Right ventricle myocardium superior (tissue), 1 donor: ENCODE data around the gene TRPM7. TPM values are rescaled to one million over a fixed set of nuclear protein-coding genes. Genes with fewer than 3 reads are reported as not detected.
"Not testable (repeated sequence)": the region's sequence is repeated elsewhere in the genome, so short reads cannot be mapped to it uniquely, and the experiment has no call there.

Experiments used
- ATAC-seq: fragments of 200-7000 bp; cut with Tn5 transposase; one replicate; pipeline ENCODE4 v1.9.1; 2020; ENCODE audit warnings: mild to moderate bottlenecking; ENCODE audit not compliant: poor library complexity
- DNase-seq: peaks from one replicate; pipeline ENCODE4 v3.0.0-alpha.2; 2020
- intact Hi-C: fragments of 100-400 bp; cut with DNase I; formaldehyde crosslinking; loops from one replicate; pipeline ENCODE4 v1.11.2; 2022
- total RNA-seq: library from RNA; stranded (reverse); fragmentation: NEBNext Ultra II Directional; extraction: Animal tissue kit (Norgen Biotek cat#: 25700); gene quantifications from one replicate; pipeline ENCODE4 v1.2.1, GENCODE V29; 2021
- donor health status: DM: no; HTN: yes; CAD: no; lungs with severe emphysema.

The TRPM7 gene
- total RNA-seq, 1 donor from 2014 or later, result 27.9 TPM

DNA sequence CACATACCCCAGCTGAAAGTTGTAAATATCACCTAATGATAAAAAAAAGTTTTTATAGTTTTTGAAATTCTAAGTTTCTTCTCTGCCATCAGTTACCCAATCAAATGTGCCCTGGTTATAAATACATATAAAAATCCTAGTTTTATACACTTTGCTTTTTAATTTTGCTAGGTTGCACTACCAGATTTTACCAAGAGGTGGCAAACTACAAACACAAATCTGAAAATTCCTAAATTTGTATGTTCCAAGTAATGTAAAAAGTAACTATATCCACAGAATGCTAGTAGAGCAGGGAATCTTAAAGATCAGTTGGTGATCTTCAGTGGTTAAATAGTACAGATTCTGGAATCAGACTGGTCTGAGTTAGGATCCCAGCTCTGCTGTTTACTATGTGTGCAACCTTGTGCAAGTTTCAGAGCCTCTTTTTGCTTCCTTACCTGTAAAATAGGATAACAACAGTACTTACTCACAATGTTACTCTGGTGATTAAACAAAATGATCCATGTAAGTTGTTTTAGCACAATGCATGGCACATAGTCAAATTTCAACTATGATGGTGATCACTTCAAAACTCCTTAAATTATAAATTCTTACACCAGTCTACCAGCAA lies 11.0 kb downstream of the TRPM7 start:
- ATAC-seq (no peak), DNase-seq (no peak)
- intact Hi-C loops, result no loop called here

DNA sequence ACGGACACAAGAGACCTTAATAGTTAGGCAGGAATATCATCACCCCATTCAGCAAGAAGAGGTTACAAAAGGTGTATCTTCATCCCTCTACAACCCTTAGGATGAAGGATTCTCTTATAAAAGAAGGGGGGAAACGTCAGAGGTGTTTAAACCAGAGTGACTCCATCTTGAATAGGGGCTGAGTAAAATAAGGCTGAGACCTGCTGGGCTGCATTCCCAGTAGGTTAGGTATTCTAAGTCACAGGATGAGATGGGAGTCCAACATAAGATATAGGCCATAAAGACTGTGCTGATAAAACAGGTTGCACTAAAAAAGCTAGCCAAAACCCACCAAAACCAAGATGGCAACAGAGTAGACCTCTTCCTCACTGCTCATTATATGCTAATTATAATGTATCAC lies 16.5 kb downstream of the TRPM7 start:
- no peak for DNase-seq
- intact Hi-C loops, result no loop called here
- no peak for ATAC-seq

DNA sequence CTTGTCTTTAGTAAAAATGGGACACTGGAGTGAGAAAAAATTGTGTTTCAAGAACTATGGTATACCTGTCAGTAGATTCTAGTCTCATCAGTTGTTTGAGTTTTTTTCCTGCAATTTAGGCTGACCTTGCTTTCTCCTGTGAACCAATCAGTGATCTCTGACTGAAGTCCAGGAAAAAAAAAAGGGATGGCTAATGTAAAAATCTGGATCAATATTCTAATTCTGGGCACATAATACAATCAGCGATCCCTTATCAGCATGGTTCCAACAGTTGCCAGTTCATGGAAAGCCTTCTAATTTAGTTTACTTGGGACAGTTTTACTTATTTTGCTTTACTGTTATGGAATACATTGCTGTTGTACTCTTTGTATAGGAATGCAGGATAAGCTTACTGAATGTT lies 17.0 kb downstream of the TRPM7 start:
- intact Hi-C loops, result no loop called here
- ATAC-seq, result no peak
- DNase-seq, result no peak

DNA sequence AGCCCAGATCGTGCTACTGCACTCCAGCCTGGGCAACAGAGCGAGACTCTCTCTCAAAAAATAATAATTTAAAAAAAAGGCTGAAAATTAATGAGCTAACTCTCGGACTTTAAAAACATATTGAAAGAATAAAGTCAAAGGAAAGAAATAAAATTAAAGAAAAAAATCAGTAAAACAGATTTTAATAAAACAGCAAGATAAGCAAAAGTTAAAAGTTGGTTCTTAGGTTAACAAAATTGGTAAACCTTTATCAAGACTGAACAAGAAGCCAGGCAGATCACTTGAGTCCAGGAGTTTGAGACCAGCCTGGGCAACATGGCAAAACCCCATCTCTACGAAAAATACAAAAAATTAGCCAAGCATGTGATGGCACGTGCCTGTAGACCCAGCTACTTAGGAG lies 20.7 kb downstream of the TRPM7 start:
- intact Hi-C loops, result no loop called here
- ATAC-seq, result no peak
- no peak for DNase-seq

DNA sequence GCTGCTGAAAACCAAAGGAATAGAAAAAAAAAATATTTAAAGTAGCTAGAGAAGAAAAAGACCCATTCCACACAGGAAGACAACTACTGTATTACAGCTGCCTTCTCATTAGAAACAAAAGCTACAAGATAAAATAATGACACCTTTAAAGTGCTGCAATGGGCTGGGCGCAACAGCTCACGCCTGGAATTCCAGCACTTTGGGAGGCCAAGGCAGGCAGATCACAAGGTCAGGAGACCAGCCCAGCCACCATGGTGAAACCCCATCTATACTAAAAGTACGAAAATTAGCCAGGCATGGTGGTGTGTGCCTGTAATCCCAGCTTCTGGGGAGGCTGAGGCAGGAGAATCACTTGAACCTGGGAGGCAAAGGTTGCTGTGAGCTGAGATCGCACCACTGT lies 31.0 kb downstream of the TRPM7 start:
- peak; percentile 58 for ATAC-seq

DNA sequence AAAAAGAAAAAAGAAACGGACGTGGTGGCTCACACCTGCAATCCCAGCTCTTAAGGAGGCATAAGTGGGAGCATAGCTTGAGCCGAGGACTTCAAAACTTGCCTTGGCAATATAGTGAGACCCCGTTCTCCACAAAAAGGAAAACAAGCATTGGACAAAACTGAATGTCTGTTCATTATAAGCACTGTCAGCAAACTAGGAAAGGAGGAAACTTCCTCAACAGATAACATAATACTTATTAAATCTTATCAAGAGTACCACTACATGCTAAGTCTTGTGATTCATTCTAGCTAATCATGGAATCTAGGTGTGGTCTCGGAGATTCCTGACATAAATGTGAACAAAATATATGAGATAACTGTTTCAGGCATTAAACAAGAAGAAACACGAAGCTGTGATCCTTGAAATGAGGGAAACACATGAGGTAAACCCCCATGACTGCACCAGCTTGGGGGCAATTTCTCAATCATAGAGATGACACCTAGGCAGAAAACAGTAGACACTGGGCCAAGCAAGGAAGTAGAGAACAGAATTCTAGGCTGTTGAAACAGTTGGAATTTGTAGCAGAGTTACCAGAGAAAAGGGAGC lies 33.3 kb downstream of the TRPM7 start:
- no peak for ATAC-seq
- no peak for DNase-seq
- intact Hi-C loops, result no loop called here

More for the DNA sequence above, 31.0 kb downstream of the TRPM7 start:
- intact Hi-C loops, result no loop called here
- no peak for DNase-seq

DNA sequence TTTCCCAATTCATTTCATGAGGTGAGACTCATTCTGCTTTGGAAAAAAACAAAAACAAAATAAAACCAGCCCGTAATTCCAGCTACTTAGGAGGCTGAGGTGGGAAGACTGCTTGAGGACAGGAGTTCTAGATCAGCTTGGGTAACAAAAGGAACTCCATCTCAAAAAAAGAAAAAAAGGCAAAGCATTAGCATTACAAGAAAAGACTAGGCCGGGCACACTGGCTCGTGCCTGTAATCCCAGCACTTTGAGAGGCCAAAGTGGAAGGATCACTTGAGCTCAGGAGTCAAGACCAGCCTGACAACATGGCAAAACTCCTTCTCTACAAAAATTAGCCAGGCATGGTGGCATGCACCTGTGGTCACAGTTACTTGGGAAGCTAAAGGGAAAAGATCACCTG lies 33.9 kb downstream of the TRPM7 start:
- intact Hi-C loops, result no loop called here
- DNase-seq, result no peak
- ATAC-seq, result no peak

DNA sequence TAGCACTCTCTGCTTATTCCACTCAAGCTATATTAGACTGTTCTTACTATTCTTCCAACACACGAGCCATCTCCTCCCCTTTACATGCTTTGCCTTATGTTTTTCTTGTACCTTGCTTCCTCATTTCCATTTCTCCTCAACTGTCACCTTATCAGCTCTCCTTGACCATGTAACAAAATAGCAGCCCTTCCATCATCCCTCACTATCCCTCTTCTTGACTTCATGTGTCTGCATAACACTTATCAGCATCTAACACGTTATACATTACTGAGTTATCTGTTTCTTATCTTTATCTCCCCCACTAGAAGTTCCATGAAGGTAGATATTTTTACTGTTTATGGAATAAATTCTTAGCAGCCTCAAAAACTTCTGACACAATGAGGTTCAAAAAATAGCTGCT lies 45.3 kb downstream of the TRPM7 start:
- DNase-seq, result no peak
- ATAC-seq, result no peak
- intact Hi-C loops, result loop anchor here (5.0 kb wide), 1 partner anchor 44 kb away; no protein-coding TSS in a partner anchor

DNA sequence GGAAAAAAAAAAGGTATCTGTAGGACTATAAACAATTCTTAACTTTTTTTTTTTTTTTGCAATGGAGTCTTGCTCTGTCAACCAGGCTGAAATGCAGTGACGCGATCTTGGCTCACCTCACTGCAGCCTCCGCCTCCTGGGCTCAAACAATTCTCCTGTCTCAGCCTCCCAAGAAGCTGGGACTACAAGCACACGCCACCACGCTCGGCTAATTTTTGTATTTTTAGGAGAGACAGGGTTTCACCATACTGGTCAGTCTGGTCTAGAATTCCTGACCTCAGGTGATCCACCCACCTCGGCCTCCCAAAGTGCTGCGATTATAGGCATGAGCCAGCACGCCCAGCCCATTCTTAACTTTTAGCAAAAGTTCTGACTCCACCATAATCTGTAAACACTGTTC lies 50.5 kb downstream of the TRPM7 start:
- intact Hi-C loops, result no loop called here

DNA sequence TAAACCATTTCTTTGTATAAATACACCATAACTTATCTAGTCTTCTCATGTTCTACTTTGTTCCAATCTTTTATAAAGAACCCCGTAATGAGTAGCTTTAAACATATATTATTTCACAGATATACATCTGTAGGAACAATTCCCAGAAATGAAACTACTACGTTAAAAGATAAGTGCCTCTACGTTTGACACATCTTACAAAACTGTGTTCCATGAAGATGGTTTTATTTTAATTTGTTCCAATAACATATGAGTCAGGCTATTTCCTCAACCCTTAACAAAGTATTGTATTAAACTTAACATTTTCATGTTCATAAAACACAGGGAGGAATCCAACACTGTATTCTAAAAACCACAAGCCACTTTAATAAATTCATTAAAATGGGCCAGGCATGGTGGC lies 52.9 kb downstream of the TRPM7 start:
- intact Hi-C loops, result no loop called here
- ATAC-seq (no peak), DNase-seq (no peak)

More for the DNA sequence above, 50.5 kb downstream of the TRPM7 start:
- no peak for ATAC-seq
- DNase-seq, result no peak

DNA sequence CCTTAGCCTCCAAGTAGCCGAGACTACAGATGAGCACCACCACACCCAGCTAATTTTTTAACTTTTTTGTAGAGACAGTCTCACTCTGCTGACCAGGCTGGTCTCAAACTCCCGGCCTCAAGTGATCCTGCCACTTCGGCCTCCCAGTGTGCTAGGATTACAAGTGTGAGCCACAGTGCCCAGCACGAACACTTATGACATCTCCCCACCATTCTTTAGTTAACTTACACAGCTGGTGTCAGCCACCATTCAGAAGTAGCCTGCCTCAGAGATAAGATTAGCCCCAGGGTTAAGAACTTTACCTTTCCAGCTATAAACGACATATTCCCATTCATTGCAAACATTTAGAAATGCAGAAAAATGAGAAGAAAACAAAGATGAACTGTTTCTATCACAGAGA lies 58.2 kb downstream of the TRPM7 start:
- no peak for ATAC-seq
- no peak for DNase-seq
- intact Hi-C loops, result no loop called here

DNA sequence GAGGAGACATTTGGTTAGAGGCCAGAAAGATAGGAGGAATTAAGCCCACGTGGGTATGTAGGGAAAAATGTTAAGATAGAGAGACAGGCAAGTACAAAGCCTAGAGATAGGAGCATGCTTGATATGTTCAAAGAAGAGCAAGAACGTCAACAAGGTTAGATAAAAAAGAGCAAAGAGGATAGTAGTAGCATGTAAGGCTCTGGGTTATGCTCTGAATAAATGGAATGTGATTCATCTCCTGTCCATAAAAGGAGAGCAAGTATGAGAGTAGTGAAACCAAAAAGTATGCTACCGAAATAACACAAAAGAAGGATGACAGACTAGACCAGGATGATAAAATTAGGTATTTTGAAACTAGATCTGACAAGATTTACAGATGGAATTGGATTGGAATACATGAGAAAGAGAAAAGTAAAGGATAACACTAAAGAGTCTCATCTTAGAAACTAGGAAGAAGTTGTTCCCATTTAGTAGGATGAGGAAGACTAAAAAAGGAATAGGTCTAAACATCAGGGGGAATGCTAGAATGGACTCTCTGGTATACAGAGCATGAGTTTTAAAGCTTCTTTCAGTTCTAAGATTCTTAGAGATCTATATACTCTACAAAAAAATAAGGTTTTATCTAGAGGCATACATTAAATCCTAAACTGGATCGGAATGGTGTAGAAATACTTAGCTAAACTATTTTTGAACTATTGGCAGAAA lies 59.1 kb downstream of the TRPM7 start:
- DNase-seq (no peak), ATAC-seq (no peak)
- intact Hi-C loops, result no loop called here

DNA sequence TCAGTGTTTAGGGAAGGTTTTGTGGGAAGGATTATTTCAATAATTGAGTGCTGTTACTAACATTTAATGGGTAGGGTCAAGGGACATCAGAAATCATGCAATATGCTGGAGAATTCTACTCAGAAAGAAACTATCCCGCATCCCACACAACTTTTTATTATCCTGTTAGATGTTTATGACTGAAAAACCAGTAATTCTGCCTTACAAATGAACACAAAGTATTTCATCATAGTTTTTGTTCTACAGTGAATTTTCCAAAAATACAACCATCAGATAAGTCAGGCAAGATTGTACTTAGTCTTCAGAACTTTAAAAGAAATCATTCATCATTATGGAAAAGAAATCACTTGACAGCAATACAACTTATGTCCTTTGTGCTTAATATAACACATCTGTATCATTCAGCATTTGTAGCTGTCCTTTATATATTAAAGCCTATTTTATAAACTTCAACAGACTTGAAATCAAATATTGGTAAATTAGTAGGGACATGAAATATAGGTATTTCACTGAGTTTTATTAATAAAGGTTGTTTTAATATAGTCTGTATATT lies 61.9 kb downstream of the TRPM7 start:
- no peak for ATAC-seq
- DNase-seq, result no peak
- intact Hi-C loops, result no loop called here

DNA sequence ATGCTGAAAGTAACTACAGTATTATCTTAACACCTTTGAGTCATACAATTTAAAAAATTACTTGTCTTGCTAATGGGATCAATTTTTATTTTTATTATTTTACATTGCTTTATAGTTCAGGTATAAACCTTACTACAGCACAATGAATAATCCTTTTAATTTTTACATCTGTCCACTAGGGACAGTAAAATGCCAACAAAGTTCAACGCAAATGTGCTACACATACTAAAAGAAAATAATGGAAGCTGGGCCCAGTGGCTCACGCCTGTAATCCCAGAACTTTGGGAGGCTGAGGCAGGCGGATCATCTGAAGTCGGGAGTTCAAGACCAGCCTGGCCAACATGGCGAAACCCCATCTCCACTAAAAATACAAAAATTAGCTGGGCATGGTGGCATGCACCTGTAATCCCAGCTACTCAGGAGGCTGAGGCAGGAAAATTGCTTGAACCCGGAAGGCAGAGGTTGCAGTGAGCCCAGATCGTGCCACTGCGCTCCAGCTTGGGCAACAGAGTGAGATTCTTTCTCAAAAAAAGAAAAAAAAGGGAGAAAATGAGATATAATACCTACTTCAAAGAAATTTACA lies 64.1 kb downstream of the TRPM7 start:
- intact Hi-C loops, ATAC-seq: not testable (repeated sequence)

DNA sequence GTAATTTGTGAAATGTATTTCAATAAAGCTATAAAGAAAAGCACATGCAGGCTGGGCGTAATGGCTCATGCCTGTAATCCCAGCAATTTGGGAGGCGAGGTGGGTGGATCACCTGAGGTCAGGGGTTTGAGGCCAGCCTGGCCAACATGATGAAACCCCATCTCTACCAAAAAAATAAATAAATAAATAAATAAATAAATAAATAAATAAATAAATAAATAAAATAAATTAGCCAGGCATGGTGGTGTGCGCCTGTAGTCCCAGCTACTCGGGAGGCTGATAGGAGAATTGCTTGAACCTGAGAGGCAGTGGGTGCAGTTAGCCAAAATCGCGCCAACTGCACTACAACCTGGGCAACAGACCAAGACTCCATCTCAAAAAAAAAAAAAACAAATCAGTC lies 69.6 kb downstream of the TRPM7 start:
- intact Hi-C loops, DNase-seq, ATAC-seq: not testable (repeated sequence)

More for the DNA sequence above, 64.1 kb downstream of the TRPM7 start:
- not testable (repeated sequence) for DNase-seq

DNA sequence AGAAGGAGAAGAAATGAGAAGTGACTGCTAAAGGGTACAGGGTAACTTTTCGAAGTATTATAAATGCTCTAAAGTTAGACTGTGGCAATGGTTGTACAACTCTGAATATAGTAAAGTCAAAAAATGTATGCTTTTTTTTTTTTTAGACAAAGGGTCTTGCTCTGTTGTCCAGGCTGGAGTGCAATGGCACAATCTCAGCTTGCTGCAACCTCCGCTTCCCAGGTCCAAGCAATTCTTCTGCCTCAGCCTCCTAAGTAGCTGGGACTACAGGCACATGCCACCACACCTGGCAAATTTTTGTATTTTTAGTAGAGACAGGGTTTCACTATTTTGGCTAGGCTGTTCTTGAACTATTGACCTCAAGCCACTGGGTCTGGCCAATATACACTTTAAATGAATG lies 70.0 kb downstream of the TRPM7 start:
- DNase-seq, intact Hi-C loops, ATAC-seq: not testable (repeated sequence)

DNA sequence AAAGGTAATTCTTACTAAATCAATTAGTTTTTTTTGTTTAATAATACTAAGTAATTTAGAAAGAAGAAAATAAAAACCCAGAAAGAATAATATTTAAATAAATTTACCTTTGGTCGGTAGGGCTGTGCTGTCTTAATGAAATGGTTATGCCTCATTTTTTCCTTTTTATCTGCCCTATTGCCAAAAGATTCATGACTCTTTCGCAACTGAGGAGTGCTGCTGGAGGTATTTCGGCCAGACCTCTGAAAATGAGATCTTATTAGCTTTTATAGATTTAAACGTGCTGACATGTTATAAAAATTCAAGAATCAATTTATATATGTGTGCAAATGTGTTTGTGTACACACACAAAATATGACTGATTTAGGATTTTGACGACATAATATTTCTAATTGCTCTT lies 73.0 kb downstream of the TRPM7 start:
- DNase-seq (no peak), ATAC-seq (no peak)
- intact Hi-C loops, result no loop called here

DNA sequence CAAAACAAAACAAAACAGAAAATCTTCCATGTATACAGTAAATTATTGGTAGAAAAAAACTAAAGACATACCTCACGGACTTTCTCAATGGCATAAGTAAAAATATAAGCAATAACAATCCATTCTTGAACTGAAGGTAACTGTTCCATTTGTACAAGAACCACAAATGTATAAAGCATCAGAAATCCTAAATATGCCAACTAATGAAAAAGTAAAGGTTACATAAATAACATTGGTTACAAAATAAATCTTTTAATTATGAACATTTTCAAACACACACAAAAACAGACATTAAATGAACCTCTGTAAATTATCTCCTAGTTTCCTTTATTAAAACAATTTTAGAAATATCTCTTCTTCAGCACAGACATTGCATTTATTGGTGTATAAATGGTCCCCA lies 79.5 kb downstream of the TRPM7 start:
- ATAC-seq (no peak), DNase-seq (no peak)
- intact Hi-C loops, result no loop called here

DNA sequence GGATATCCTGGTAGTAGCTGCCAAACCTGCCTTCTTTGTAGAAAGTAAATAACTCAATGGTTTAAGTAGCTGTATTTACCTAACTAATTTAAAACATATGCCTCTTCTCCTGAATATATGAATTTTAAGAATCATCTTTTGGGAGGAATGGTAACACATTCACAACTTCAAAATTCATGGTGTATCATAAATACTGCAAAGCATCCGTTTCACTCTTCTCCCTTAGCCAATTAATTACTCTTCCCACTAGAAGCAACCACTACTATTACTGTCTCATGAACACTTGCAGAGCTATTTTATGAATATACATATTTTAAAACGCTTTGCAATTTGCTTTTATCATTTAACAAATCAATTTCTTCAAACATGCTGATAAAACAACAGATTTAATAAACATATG lies 81.1 kb downstream of the TRPM7 start:
- intact Hi-C loops, result no loop called here
- no peak for ATAC-seq
- DNase-seq, result no peak

DNA sequence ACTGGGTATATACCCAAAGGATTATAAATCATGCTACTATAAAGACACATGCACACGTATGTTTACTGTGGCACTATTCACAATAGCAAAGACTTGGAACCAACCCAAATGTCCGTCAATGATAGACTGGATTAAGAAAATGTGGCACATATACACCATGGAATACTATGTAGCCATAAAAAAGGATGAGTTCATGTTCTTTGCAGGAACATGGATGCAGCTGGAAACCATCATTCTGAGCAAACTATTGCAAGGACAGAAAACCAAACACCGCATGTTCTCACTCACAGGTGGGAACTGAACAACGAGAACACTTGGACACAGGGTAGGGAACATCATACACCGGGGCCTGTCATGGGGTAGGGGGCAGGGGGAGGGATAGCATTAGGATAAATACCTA lies 84.6 kb downstream of the TRPM7 start:
- ATAC-seq, DNase-seq, intact Hi-C loops: not testable (repeated sequence)
